ENCODE measurements around the gene FGG. TPM values are rescaled to one million over a fixed set of nuclear protein-coding genes. Genes with fewer than 3 reads are reported as not detected.

FGG gene
- total RNA-seq, 1 donor from 2014 or later, result not detected

GRCh38 chr4:154626793-154627484, 14.5 kb upstream of the FGG start:
- Mint-ChIP-seq H3K9me3 (ENCODE audit: unreplicated experiment) (no peaks in the 10 kb centered on the region), H3K4me3 (ENCODE audit: unreplicated experiment) (peak overlapping the region; percentile 43), H3K4me1 (ENCODE audit: unreplicated experiment) (peaks cover 5% of the 10 kb centered on the region), H3K27ac (ENCODE audit: unreplicated experiment) (no peak overlapping the region), H3K36me3 (ENCODE audit: unreplicated experiment) (no peaks in the 10 kb centered on the region), H3K27me3 (ENCODE audit: unreplicated experiment) (peaks cover 30% of the 10 kb centered on the region)
- DNase-seq (ENCODE audit: extremely low spot score, unreplicated experiment), result no peak
- peak; percentile 51 for TF ChIP-seq CTCF (IDR thresholded peaks at IDR 0.05)

GRCh38 chr4:154625971-154626370, 13.5 kb upstream of the FGG start:
- no peak overlapping the region for H3K27ac Mint-ChIP-seq (ENCODE audit: unreplicated experiment)
- peaks cover 35% of the 10 kb centered on the region for H3K27me3 Mint-ChIP-seq (ENCODE audit: unreplicated experiment)
- H3K4me3 Mint-ChIP-seq (ENCODE audit: unreplicated experiment), result no peak overlapping the region

GRCh38 chr4:154623995-154624394, 11.5 kb upstream of the FGG start:
- no peak for TF ChIP-seq CTCF (IDR thresholded peaks at IDR 0.05)
- Mint-ChIP-seq H3K27ac (ENCODE audit: unreplicated experiment) (no peak overlapping the region), H3K4me3 (ENCODE audit: unreplicated experiment) (no peak overlapping the region), H3K4me1 (ENCODE audit: unreplicated experiment) (peaks cover 5% of the 10 kb centered on the region), H3K9me3 (ENCODE audit: unreplicated experiment) (no peaks in the 10 kb centered on the region), H3K36me3 (ENCODE audit: unreplicated experiment) (no peaks in the 10 kb centered on the region), H3K27me3 (ENCODE audit: unreplicated experiment) (peaks cover 37% of the 10 kb centered on the region)
- DNase-seq (ENCODE audit: extremely low spot score, unreplicated experiment), result no peak

More at GRCh38 chr4:154625971-154626370, 13.5 kb upstream of the FGG start:
- peaks cover 5% of the 10 kb centered on the region for H3K4me1 Mint-ChIP-seq (ENCODE audit: unreplicated experiment)
- DNase-seq (ENCODE audit: extremely low spot score, unreplicated experiment), result no peak
- no peak for TF ChIP-seq CTCF (IDR thresholded peaks at IDR 0.05)
- no peaks in the 10 kb centered on the region for H3K36me3 Mint-ChIP-seq (ENCODE audit: unreplicated experiment)
- no peaks in the 10 kb centered on the region for H3K9me3 Mint-ChIP-seq (ENCODE audit: unreplicated experiment)

GRCh38 chr4:154623436-154623835, 11.0 kb upstream of the FGG start:
- Mint-ChIP-seq H3K4me1 (ENCODE audit: unreplicated experiment) (peaks cover 5% of the 10 kb centered on the region), H3K36me3 (ENCODE audit: unreplicated experiment) (no peaks in the 10 kb centered on the region), H3K27ac (ENCODE audit: unreplicated experiment) (no peak overlapping the region), H3K4me3 (ENCODE audit: unreplicated experiment) (no peak overlapping the region), H3K9me3 (ENCODE audit: unreplicated experiment) (no peaks in the 10 kb centered on the region), H3K27me3 (ENCODE audit: unreplicated experiment) (peaks cover 37% of the 10 kb centered on the region)
- TF ChIP-seq CTCF (IDR thresholded peaks at IDR 0.05), result no peak
- DNase-seq (ENCODE audit: extremely low spot score, unreplicated experiment), result no peak

- Mint-ChIP-seq H3K27me3 (ENCODE audit: unreplicated experiment) (peaks cover 37% of the 10 kb centered on the region), H3K4me1 (ENCODE audit: unreplicated experiment) (peaks cover 5% of the 10 kb centered on the region), H3K27ac (ENCODE audit: unreplicated experiment) (no peak overlapping the region), H3K36me3 (ENCODE audit: unreplicated experiment) (no peaks in the 10 kb centered on the region), H3K4me3 (ENCODE audit: unreplicated experiment) (no peak overlapping the region), H3K9me3 (ENCODE audit: unreplicated experiment) (no peaks in the 10 kb centered on the region)
- no peak for DNase-seq (ENCODE audit: extremely low spot score, unreplicated experiment)
- peak; percentile 57 for TF ChIP-seq CTCF (IDR thresholded peaks at IDR 0.05)
Observed at GRCh38 chr4:154622598-154622997, 10.1 kb upstream of the FGG start.

Data from osteocyte (in vitro differentiated cells).